GM21737 (cell line): Measurements from ENCODE around the gene RAB11A.

Source experiments
- ATAC-seq: cut with Tn5 transposase; IDR thresholded peaks from one replicate; pipeline ENCODE4 v1.9.1; 2021; ENCODE audit warnings: mild to moderate bottlenecking, moderate library complexity; ENCODE audit not compliant: unreplicated experiment

Gene RAB11A

DNA sequence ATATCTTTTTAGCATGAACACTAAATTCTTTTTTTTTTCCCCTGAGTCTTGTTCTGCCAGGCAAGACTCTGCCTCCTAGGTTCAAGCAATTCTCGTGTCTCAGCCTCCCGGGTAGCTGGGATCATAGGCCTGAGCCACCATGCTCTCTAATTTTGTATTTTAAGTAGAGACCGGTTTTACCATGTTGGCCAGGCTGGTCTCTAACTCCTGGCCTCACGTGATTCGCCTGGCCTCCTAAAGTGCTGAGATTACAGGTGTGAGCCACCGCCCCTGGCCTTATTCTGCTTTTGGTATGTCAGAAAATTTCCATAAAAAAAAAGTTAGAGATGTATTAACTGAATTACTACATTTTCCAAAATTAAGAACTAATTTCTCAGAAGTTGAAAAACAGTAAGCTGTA is 14.3 kb downstream of the RAB11A start:
- ATAC-seq, result no peak

- ATAC-seq, result no peak
Measured at GRCh38 chr15:65884511-65884910, 15.2 kb downstream of the RAB11A start.

- ATAC-seq, result no peak
Measured at GRCh38 chr15:65885668-65886218, 16.5 kb downstream of the RAB11A start.

- no peak for ATAC-seq
Measured at GRCh38 chr15:65887565-65887964, 18.3 kb downstream of the RAB11A start.

DNA sequence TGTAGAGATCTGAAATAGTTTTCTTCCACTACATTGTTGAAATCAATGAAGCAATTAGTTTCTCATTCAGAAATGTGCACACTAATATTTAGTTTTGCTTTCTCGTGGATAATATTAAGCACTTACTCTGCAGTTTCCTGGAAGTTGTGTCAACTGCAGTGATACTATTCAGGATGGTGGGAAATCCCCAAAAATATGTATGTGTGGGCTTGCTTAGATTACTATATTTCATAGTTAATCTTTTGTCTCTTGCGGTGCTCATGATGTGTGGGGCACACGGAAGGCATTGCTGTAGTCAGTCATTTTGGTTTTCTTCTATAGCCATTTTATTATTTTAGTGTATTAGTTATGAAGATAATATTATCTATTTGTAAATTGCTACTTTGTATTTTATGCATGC is 19.7 kb downstream of the RAB11A start:
- ATAC-seq, result no peak

DNA sequence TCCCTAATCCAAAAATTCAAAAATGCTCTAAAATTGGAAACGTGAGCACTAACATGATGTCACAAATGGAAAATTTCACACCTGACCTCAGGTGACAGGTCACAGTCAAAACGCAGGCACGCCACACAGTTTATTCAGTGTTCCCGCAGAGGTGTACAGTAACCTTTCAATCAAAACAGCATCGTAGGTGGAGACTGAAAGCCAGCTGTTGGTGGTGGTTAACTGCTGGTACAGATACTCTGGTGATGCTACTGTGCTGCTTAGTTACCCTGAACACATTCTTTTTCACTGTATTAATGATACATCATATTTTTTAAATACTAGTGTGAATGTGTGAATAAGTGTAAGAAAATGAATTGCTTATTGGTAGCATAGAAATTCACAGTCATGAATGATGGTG is 23.8 kb downstream of the RAB11A start:
- ATAC-seq, result no peak

DNA sequence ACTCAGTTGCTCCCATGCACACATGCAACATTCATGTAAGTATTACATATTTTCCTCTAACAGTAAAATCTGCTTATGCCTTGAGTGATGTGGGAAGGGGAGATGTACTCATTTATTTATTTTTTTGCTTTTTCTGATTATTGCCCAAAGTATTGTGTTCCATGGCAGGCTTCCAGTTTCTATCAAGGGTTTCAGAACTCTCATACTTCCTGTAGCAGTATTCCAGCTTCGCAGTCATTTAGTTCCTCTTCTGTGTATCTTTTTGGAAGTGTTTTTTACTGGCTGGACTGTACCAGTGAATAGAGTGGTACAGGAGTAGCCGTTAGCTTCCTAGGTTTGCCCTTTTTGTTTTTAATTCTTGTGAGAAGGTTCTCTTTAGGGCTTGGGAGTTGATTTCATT is 26.9 kb downstream of the RAB11A start:
- no peak for ATAC-seq

- no peak for ATAC-seq
Measured at GRCh38 chr15:65900488-65900887, 31.2 kb downstream of the RAB11A start.

DNA sequence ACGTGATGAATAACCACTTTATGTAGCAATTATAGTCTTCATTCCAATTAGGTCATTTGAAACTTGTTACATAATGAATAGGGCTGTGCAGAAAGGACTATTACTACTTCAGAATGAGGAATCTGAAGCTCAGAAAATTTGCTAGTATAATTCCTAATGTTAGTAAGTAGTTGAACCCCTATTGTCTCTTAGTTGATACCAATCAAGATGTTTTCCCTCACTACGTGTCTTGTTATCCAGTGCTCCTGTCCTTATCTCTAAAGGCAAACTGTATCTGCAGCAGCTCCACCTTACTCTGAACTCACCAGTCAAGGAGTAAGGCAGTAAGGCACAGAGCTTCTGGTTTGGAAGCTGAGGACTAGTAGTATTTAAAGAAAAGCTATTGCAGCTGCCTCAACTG is 32.0 kb downstream of the RAB11A start:
- ATAC-seq, result no peak

- no peak for ATAC-seq
Measured at GRCh38 chr15:65901836-65902235, 32.5 kb downstream of the RAB11A start.

DNA sequence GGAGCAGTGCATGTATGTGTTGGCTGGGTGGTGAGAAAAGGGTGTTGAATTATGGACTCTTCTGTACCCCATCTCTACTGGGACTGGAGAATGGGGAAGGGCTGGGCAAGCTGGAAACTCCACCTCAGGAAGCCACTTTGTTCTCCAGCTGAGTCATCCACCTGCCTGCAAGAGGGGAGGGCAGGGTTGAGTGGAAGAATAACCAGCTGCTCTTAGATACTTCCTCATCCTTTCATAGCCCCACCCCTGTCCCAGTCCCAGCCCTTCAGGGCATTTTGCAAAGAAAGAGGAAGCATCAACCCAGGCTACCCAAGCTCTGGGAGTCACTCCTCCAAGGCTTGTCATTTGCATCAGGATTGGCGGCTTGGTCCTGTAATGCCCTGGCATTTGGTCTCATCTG is 33.1 kb downstream of the RAB11A start:
- ATAC-seq, result peak; percentile 73

DNA sequence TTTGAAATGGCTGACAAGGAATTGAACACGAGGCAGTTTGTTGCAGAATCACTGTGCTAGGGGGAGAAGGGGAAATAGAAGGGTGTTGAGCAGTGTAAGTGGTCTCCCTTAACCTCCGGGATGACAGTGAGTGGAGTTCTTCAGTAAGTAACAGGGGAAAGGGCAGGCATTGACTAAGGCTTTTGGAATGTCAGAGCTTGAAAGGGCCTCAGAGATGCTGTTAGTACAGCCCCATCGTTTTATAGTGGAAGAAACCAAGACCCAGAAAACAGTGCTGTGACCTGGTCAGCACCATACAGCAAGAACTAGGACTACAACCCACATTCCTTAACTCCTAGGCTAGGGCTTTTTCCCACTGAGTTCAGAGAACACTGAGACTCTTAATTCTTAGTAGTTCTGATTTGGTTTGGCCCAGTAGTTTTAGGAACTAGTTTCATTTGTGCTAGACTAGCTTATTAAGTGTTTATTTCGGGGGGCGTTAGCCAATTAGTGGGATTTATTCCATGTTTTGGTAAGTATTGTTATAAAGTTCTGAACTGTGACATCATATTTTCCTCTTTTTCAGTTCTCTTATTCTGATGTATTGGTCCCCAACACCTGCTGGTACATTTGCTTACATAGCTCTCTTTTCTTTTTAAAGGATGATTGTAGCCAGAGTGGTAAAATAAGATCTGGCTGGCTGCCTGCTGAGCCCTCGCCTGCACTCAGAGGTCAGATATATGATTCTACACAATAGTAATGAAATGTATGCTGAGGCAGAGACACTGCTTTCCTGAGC is 34.2 kb downstream of the RAB11A start:
- ATAC-seq, result no peak

- no peak for ATAC-seq
Measured at GRCh38 chr15:65904301-65904700, 35.0 kb downstream of the RAB11A start.

GRCh38 chr15:65906396-65906795 is 37.1 kb downstream of the RAB11A start:
- no peak for ATAC-seq

GRCh38 chr15:65907661-65908060 is 38.4 kb downstream of the RAB11A start:
- ATAC-seq, result no peak

- ATAC-seq, result no peak
Measured at GRCh38 chr15:65908876-65909275, 39.6 kb downstream of the RAB11A start.

- no peak for ATAC-seq
Measured at GRCh38 chr15:65909831-65910230, 40.5 kb downstream of the RAB11A start.

DNA sequence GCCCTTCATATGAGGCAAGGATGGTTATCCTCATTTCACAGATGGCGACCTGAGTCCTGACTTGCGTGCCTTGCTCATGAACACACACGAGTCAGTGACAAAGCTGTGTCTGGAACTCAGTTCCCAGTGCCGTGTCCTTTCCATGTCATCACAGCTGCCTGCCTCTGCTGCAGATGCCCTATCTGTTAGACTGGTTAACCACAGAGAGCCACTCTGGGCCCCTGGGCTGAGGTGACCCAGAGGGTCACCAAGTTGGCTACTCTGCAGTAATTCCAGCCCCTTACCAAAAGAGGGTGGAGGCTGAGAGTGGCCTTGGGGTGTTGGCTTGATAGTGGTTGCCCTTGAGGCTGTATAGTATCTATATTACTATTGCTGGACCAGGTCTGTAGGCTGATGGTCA is 41.0 kb downstream of the RAB11A start:
- no peak for ATAC-seq

DNA sequence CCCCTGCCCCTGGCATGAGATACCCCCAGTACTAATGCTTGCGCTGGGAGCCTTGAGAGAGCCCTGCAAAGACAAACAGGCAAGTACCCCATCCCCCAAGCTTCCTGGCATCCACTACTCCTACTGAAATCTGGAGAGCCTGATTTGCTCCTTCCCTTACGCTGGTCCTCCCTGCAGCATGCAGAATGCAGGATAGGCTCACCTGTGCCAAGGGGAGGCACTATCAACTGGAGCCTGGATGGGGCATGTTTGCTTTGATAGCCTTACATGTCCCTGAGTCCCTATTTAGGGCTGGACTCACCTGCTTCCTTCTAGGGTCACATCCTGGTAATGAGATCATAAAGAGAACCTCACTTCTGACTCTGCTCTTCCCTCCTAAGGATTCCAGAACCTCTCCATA is 42.9 kb downstream of the RAB11A start:
- no peak for ATAC-seq

DNA sequence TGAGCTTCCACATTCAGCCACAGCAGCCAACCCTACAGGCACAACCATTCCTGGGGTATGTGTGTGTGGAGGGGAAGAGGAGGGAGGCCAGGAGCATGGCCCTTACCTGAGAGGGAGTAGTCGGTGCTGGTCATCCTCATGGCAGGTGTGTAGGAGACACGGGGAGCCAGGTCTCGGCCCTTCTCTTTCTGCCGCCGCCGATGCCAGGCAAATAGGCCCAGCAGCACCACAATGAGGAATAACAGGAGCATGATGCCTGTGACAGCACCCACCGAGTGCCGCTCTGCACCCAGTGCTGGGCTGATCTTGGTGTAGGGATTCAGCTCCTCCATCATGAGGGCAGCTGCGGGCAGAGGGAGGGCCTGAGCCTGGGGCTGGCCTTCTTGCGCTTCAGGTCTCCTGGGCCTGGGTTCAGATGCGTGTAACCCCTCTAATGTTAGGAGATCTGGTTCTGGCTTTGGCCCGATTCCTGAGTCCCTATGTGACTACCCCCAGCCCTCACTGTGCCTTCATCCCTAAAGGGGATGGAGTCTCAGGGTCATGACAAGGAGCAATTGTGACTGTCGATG is 44.4 kb downstream of the RAB11A start:
- ATAC-seq, result no peak

DNA sequence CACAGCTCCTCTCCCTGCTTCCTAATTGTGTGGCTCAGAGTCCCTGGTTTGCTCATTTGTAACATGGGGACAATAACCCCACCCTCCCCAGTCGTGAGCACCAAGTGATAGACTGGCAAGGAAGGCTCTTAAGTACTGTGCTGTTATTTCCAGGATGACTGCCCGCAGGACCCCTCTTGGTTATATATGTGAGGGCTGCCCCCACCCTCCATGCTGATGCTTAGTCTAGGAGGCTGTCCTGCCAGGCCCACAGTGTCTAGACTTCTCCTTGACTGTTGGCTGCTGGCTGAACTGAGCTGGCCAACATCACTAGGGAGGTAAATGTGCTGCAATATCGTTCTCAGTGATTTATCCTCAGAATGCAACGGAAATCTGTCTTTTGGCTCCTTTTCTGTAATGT is 45.1 kb downstream of the RAB11A start:
- ATAC-seq, result no peak
